ENCODE measurements around the gene NOP10.

The NOP10 gene

DNA sequence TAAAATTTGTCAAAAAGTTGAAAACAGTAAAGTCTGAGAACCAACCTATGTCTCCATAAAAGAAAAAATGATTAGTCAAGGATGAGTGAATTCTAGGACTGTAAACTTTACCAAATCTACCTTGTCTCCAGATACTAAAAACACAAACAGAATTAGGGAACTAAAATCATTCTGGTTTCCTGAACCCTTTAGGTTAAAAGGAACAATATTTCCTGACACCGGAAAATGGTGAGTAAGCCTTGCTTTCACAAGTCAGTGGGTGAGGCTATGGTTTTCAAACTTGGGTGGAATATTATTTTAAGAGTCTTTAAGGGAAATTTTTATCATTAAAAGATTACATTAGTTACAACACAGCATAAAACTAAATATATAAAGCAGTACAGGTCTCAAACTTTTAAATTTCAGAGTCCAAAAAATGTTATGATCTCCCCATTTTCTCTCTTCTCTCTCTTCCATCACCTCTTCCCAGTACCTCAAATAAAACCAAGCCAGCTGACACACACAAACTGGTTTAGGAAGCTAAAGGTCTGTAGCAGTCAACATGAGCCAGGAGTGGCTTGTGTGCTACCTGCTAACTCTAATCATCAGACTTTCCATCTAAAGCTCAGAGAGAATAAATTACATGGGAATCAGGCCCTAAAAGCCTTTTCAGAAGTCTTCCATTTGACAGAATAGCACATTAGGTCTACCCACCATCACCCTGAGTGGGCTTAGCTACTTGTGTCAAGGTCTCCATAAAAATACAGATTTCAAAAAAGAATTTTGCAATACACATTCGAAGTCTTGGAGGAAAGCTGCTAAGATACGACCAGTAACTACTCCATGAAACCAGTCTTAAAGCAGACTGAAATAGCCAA, 7.5 kb downstream of the NOP10 start:
- FAIRE-seq (no peak), DNase-seq (ENCODE audit: insufficient read length, low spot score) (no peak)
- TF ChIP-seq, protein P1, sequence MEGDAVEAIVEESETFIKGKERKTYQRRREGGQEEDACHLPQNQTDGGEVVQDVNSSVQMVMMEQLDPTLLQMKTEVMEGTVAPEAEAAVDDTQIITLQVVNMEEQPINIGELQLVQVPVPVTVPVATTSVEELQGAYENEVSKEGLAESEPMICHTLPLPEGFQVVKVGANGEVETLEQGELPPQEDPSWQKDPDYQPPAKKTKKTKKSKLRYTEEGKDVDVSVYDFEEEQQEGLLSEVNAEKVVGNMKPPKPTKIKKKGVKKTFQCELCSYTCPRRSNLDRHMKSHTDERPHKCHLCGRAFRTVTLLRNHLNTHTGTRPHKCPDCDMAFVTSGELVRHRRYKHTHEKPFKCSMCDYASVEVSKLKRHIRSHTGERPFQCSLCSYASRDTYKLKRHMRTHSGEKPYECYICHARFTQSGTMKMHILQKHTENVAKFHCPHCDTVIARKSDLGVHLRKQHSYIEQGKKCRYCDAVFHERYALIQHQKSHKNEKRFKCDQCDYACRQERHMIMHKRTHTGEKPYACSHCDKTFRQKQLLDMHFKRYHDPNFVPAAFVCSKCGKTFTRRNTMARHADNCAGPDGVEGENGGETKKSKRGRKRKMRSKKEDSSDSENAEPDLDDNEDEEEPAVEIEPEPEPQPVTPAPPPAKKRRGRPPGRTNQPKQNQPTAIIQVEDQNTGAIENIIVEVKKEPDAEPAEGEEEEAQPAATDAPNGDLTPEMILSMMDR (IDR thresholded peaks at IDR 0.05; ENCODE audit: insufficient read depth, missing control alignments) = no peak

DNA sequence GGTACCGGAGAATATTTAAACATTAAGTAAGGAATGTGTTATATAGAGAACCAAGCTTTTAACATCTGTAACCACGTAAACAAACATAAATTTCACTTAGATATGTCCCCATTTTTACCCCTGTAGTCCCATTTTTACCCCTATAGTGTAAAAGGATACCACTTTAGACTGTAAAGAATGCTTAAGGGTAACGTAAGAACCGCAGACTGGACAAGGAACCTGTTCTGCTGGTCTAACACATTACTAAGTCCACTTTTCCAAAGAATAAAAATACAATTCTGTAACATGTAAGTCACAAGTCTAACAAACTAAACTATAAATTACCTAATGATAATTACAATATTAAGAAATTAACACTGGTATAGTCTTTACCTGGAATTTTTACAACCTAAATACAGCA, 8.3 kb downstream of the NOP10 start:
- TF ChIP-seq, protein P1 (IDR thresholded peaks at IDR 0.05; ENCODE audit: insufficient read depth, missing control alignments) = no peak
- DNase-seq (ENCODE audit: insufficient read length, low spot score) (no peak), FAIRE-seq (no peak)

- no peak for DNase-seq (ENCODE audit: insufficient read length, low spot score)
- TF ChIP-seq, protein P1 (IDR thresholded peaks at IDR 0.05; ENCODE audit: insufficient read depth, missing control alignments) = no peak
- FAIRE-seq = no peak
These were observed 10.3 kb downstream of the NOP10 start for GRCh38 chr15:34332553-34333120.

DNA sequence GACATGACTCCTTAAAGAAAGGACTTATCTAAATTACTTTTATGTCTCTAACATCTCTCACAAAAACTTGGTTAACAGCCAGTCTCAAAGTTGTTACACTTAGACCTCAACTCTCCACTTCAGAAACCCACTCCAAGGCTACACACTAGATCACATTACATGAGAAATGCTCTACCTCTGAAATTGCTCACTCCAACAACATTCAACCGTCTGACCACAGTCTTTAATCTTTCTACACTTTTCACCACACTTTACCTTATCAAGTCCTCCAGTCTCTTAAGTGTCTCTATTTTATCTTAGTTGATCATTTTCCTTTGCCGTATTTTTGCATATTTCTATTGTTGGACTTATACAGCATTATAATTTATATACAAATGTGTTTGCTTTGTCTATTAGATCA, 11.1 kb downstream of the NOP10 start:
- DNase-seq (ENCODE audit: insufficient read length, low spot score) (no peak), FAIRE-seq (peak; percentile 32)
- TF ChIP-seq, protein P1 (IDR thresholded peaks at IDR 0.05; ENCODE audit: insufficient read depth, missing control alignments) = no peak

DNA sequence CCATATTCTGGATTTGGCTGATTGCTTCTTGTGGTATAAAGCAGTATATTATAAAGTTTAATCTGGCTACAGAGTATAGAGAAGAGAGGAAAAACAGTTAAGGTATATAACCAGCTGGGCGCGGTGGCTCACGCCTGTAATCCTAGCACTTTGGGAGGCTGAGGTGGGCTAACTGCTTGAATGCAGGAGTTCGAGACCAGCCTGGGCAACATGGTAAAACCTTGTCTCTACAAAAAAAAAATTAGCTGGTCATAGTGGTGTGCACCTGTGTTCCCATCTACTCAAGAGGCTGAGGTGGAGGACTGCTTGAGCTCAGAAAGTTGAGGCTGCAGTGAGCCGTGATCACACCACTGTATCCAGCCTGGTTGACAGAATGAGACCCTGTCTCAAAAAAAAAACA, 12.7 kb downstream of the NOP10 start:
- FAIRE-seq = no peak
- DNase-seq (ENCODE audit: insufficient read length, low spot score) = no peak
- TF ChIP-seq, protein P1 (IDR thresholded peaks at IDR 0.05; ENCODE audit: insufficient read depth, missing control alignments) = no peak

GRCh38 chr15:34329006-34329405, 13.9 kb downstream of the NOP10 start:
- DNase-seq (ENCODE audit: insufficient read length, low spot score) (no peak), FAIRE-seq (no peak)
- TF ChIP-seq, protein P1 (IDR thresholded peaks at IDR 0.05; ENCODE audit: insufficient read depth, missing control alignments) = no peak

GRCh38 chr15:34327906-34328305, 15.0 kb downstream of the NOP10 start:
- TF ChIP-seq, protein P1 (IDR thresholded peaks at IDR 0.05; ENCODE audit: insufficient read depth, missing control alignments) = no peak
- DNase-seq (ENCODE audit: insufficient read length, low spot score) (no peak), FAIRE-seq (no peak)
